Neural progenitor cell (in vitro differentiated cells): ENCODE results near the gene ST8SIA4.

ENCODE experiments used
- CTCF ChIP-seq: fragments of 200-600 bp; sonication (generic); IDR thresholded peaks from 2 replicates; pipeline ENCODE4 v1.5.1; 2017; ENCODE audit warnings: antibody characterized with exemption, mild to moderate bottlenecking
- EZH2 ChIP-seq: fragments of 200-600 bp; sonication (generic); IDR thresholded peaks from 2 replicates; pipeline ENCODE4 v1.6.1; 2017; ENCODE audit warnings: antibody characterized with exemption, mild to moderate bottlenecking, moderate library complexity

- TF ChIP-seq CTCF: no peak
- TF ChIP-seq EZH2: no peak
Observed at GRCh38 chr5:100821751-100822150, 81.3 kb downstream of the ST8SIA4 start.
